Gastrocnemius medialis (tissue), 4 donors: ENCODE measurements around the gene MYL4. TPM values are rescaled to one million over a fixed set of nuclear protein-coding genes. Genes with fewer than 3 reads are reported as not detected.
"Not testable (repeated sequence)": the region's sequence is repeated elsewhere in the genome, so short reads cannot be mapped to it uniquely, and the experiment has no call there.

ENCODE experiments used
- ATAC-seq, 2 donors: fragments of 150-250 bp; one replicate each; pipeline ENCODE4 v1.9.1; 2016
- DNase-seq, 2 donors: peaks; one replicate each; pipeline ENCODE4 v3.0.0-alpha.2; 2019
- H3K27ac ChIP-seq, 4 donors: fragments of 200-600 bp; sonication (generic); 1 replicate in 1 of 4; 2 replicates in 3 of 4; pipeline ENCODE4 v1.5.1; 2016 to 2018; ENCODE audit warnings: mild to moderate bottlenecking in 2 of 4, moderate library complexity in 1 of 4
- H3K27me3 ChIP-seq, 3 donors: fragments of 200-600 bp; sonication (generic) in 2 of 3; 1 replicate in 1 of 3; 2 replicates in 2 of 3; pipeline versions ENCODE4 v1.5.1 to v1.6.0; 2016 to 2019; ENCODE audit warnings: mild to moderate bottlenecking in 1 of 3, moderate library complexity in 1 of 3
- H3K36me3 ChIP-seq, 2 donors: fragments of 200-600 bp; sonication (generic) in 1 of 2; one replicate each; pipeline ENCODE4 v1.5.1; 2017 to 2018
- H3K4me1 ChIP-seq, 2 donors: fragments of 200-600 bp; sonication (generic) in 1 of 2; one replicate each; pipeline ENCODE4 v1.5.1; 2016 to 2017; ENCODE audit warnings: mild to moderate bottlenecking in 2 of 2
- H3K4me3 ChIP-seq, 4 donors: fragments of 200-600 bp; sonication (generic) in 3 of 4; 1 replicate in 1 of 4; 2 replicates in 3 of 4; pipeline ENCODE4 v1.5.1; 2016 to 2019; ENCODE audit warnings: mild to moderate bottlenecking in 2 of 4
- H3K9me3 ChIP-seq, 3 donors: fragments of 200-600 bp; sonication (generic) in 2 of 3; 1 replicate in 1 of 3; 2 replicates in 2 of 3; pipeline ENCODE4 v1.5.1; 2016 to 2019
- POLR2A ChIP-seq, 2 donors: fragments of 450-650 bp; IDR thresholded peaks; one replicate each; pipeline ENCODE4 v1.6.1; 2017; ENCODE audit warnings: antibody characterized with exemption in 2 of 2, mild to moderate bottlenecking in 2 of 2, moderate library complexity in 2 of 2
- in situ Hi-C, 4 donors: fragments of 200-750 bp; cut with MboI; loops; one replicate each; pipeline versions ENCODE4 v1.15.0 to v1.8.0; 2017; ENCODE audit warnings: low sequenced_read_pairs in 4 of 4
- intact Hi-C: fragments of 100-400 bp; cut with DNase I; formaldehyde crosslinking; loops from one replicate; pipeline ENCODE4 v1.15.1; 2023; ENCODE audit warnings: low total_unique reads
- total RNA-seq, 4 donors: library from RNA; depleted of rRNA; stranded (reverse); fragments of >200 nt; gene quantifications; one replicate each; pipeline versions ENCODE4 v1.1.0 to v1.2.3, GENCODE V29; 2016
- TF ChIP-seq, protein P1 (sequence below), 5 experiments: fragments of 450-650 bp in 3 of 5; fragments of 200-600 bp in 2 of 5; sonication (generic) in 2 of 5; IDR thresholded peaks in 4 of 5; conservative IDR thresholded peaks in 1 of 5; 1 replicate in 4 of 5; 2 replicates in 1 of 5; pipeline ENCODE4 v1.5.1; 2016 to 2019; ENCODE audit warnings: antibody characterized with exemption in 5 of 5, mild to moderate bottlenecking in 3 of 5, moderate library complexity in 3 of 5

The MYL4 gene
- total RNA-seq, 4 donors from 2014 or later = 0.97 TPM; not detected in 3

- peaks cover 8 to 12% of the 10 kb centered on the region in 2 donors for H3K4me1 ChIP-seq
- no peak overlapping the region for H3K4me3 ChIP-seq
- ATAC-seq (no peak), DNase-seq (no peak)
- H3K36me3 ChIP-seq = no peaks in the 10 kb centered on the region
- in situ Hi-C loops (no loop called here), intact Hi-C loops (no loop called here)
- no peaks in the 10 kb centered on the region for H3K27me3 ChIP-seq
- no peak overlapping the region for H3K27ac ChIP-seq
- no peak for TF ChIP-seq POLR2A (IDR thresholded peaks at IDR 0.05)
- TF ChIP-seq, protein P1, sequence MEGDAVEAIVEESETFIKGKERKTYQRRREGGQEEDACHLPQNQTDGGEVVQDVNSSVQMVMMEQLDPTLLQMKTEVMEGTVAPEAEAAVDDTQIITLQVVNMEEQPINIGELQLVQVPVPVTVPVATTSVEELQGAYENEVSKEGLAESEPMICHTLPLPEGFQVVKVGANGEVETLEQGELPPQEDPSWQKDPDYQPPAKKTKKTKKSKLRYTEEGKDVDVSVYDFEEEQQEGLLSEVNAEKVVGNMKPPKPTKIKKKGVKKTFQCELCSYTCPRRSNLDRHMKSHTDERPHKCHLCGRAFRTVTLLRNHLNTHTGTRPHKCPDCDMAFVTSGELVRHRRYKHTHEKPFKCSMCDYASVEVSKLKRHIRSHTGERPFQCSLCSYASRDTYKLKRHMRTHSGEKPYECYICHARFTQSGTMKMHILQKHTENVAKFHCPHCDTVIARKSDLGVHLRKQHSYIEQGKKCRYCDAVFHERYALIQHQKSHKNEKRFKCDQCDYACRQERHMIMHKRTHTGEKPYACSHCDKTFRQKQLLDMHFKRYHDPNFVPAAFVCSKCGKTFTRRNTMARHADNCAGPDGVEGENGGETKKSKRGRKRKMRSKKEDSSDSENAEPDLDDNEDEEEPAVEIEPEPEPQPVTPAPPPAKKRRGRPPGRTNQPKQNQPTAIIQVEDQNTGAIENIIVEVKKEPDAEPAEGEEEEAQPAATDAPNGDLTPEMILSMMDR (IDR thresholded peaks at IDR 0.05 in 4 of 5, conservative IDR thresholded peaks at IDR 0.05 in 1 of 5) = no peak
- no peaks in the 10 kb centered on the region for H3K9me3 ChIP-seq
These were observed 12.9 kb downstream of the MYL4 start for GRCh38 chr17:47222047-47222446.

DNA sequence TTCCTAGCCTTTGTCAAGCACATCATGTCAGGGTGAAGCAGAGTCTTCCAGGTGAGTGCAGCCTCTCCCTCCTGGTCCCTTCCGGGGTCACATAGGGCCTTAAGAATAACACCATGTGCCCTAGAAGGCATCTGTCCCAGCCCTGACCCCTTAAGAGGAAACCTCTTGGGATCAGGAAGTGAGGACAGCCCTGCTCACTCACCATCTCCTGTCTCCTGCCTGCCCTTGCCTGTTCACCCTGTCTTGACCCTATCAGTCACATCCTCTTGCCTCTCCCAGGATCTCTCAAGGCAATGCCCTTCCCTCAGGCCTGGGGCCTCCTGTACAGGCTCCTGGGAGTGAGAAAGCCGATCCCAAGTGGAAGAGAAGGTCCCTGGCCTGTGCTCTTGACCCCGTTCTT is 13.9 kb downstream of the MYL4 start:
- Histone ChIP-seq H3K27ac (peak overlapping the region; percentile 52 to 85 (median 66)), H3K27me3 (no peaks in the 10 kb centered on the region), H3K4me1 (peaks cover 8 to 12% of the 10 kb centered on the region in 2 donors), H3K9me3 (no peaks in the 10 kb centered on the region), H3K4me3 (no peak overlapping the region), H3K36me3 (no peaks in the 10 kb centered on the region)
- in situ Hi-C loops = no loop called here
- no peak for TF ChIP-seq POLR2A (IDR thresholded peaks at IDR 0.05)
- TF ChIP-seq, protein P1 (IDR thresholded peaks at IDR 0.05 in 4 of 5, conservative IDR thresholded peaks at IDR 0.05 in 1 of 5) = no peak
- DNase-seq (no peak), ATAC-seq (no peak)
- intact Hi-C loops = no loop called here

DNA sequence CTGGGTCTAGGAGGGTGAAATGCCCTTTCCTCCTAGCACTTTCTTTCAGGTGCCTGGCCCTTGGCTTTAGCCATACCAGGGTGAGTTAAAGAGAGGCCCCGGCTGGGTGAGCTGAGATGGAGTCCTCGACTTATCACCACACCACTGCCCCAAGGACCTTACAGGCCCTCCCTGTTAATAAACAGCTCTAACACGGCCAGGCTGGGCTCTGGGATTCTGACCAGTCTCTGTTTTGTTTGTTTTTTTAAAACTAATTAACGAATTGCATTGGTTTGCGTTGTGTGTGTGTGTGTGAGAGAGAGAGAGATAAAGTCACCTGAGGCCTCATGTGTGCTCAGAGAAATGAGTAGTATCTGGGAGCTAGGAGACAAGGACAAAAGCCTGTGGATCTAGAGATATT is 14.3 kb downstream of the MYL4 start:
- Histone ChIP-seq H3K36me3 (no peaks in the 10 kb centered on the region), H3K9me3 (no peaks in the 10 kb centered on the region), H3K27me3 (no peaks in the 10 kb centered on the region), H3K4me1 (peaks cover 8 to 12% of the 10 kb centered on the region in 2 donors), H3K4me3 (no peak overlapping the region), H3K27ac (peak overlapping the region; percentile 52 to 85 (median 66))
- ATAC-seq = no peak
- TF ChIP-seq POLR2A (IDR thresholded peaks at IDR 0.05) = no peak
- TF ChIP-seq, protein P1 (IDR thresholded peaks at IDR 0.05 in 4 of 5, conservative IDR thresholded peaks at IDR 0.05 in 1 of 5) = no peak
- in situ Hi-C loops (no loop called here), intact Hi-C loops (no loop called here)
- no peak for DNase-seq

DNA sequence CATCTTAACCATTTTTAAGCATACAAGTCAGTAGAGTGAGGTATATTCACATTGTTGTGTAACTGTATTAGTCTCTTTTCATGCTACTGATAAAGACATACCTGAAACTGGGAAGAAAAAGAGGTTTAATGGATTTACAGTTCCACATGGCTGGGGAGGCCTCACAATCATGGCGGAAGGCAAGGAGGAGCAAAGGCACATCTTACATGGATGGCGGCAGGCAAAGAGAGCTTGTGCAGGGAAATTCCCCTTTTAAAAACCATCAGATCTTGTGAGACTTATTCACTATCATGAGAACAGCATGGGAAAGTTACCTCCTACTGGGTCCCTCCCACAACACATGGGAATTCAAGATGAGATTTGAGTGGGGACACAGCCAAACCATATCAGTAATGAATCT is 14.9 kb downstream of the MYL4 start:
- H3K27me3 ChIP-seq, H3K36me3 ChIP-seq, DNase-seq, intact Hi-C loops, in situ Hi-C loops, ATAC-seq, H3K9me3 ChIP-seq, H3K4me3 ChIP-seq: not testable (repeated sequence)
- peaks cover 8 to 12% of the 10 kb centered on the region in 2 donors for H3K4me1 ChIP-seq
- H3K27ac ChIP-seq = peak overlapping the region; percentile 52 to 85 (median 79)

- in situ Hi-C loops = loop anchor here in 1 of 4 donors (5.0 kb wide), 1 partner anchor 87 kb away; no protein-coding TSS in a partner anchor
- Histone ChIP-seq H3K4me1 (peaks cover 10 to 15% of the 10 kb centered on the region in 2 donors), H3K9me3 (no peaks in the 10 kb centered on the region), H3K4me3 (no peak overlapping the region), H3K36me3 (no peaks in the 10 kb centered on the region), H3K27ac (peak overlapping the region; percentile 52 to 85 (median 79)), H3K27me3 (no peaks in the 10 kb centered on the region)
- DNase-seq = no peak
- no peak for TF ChIP-seq POLR2A (IDR thresholded peaks at IDR 0.05)
- TF ChIP-seq, protein P1 (IDR thresholded peaks at IDR 0.05 in 4 of 5, conservative IDR thresholded peaks at IDR 0.05 in 1 of 5) = no peak
- intact Hi-C loops = no loop called here
- ATAC-seq = no peak
These were observed 15.8 kb downstream of the MYL4 start for GRCh38 chr17:47224966-47225365.
